SKM-1 treated with dmso at 0.1 percent for 144 hours (cell line): Measurements from ENCODE around the gene MEF2C.
"Not testable (repeated sequence)": the region's sequence is repeated elsewhere in the genome, so short reads cannot be mapped to it uniquely, and the experiment has no call there.

ENCODE experiments used
- DNase-seq: peaks from one replicate; lab custom pipeline; 2025; ENCODE audit not compliant: unreplicated experiment; lab: John Stamatoyannopoulos, UW

Gene MEF2C

GRCh38 chr5:88883059-88883835 lies at the start of gene MEF2C:
Gene MEF2C, minus strand, starts transcription at chr5:88883184. Its CDS starts 59,396 bp downstream, at chr5:88823788.
- peak; percentile 86 for DNase-seq

GRCh38 chr5:88932541-88932940 lies 49.6 kb upstream of the MEF2C start:
- DNase-seq, result no peak

- DNase-seq, result no peak
Measured at GRCh38 chr5:88930335-88930734, 47.4 kb upstream of the MEF2C start.

- DNase-seq, result no peak
Measured at GRCh38 chr5:88929385-88929784, 46.4 kb upstream of the MEF2C start.

- DNase-seq, result no peak
Measured at GRCh38 chr5:88926774-88927173, 43.8 kb upstream of the MEF2C start.

- DNase-seq, result no peak
Measured at GRCh38 chr5:88925692-88926490, 42.9 kb upstream of the MEF2C start.

- DNase-seq, result no peak
Measured at GRCh38 chr5:88924330-88924657, 41.3 kb upstream of the MEF2C start.

GRCh38 chr5:88923623-88924329 lies 40.8 kb upstream of the MEF2C start:
- DNase-seq, result no peak

- not testable (repeated sequence) for DNase-seq
Measured at GRCh38 chr5:88912743-88913142, 29.8 kb upstream of the MEF2C start.

- not testable (repeated sequence) for DNase-seq
Measured at GRCh38 chr5:88911059-88911572, 28.1 kb upstream of the MEF2C start.

GRCh38 chr5:88904478-88904877 lies 21.5 kb upstream of the MEF2C start:
- not testable (repeated sequence) for DNase-seq

- not testable (repeated sequence) for DNase-seq
Measured at GRCh38 chr5:88903966-88904365, 21.0 kb upstream of the MEF2C start.

- DNase-seq, result not testable (repeated sequence)
Measured at GRCh38 chr5:88901077-88901476, 18.1 kb upstream of the MEF2C start.

GRCh38 chr5:88899096-88899737 lies 16.2 kb upstream of the MEF2C start:
- DNase-seq, result no peak

GRCh38 chr5:88897748-88898147 lies 14.8 kb upstream of the MEF2C start:
- DNase-seq, result no peak

GRCh38 chr5:88895681-88896501 lies 12.9 kb upstream of the MEF2C start:
- no peak for DNase-seq

GRCh38 chr5:88892669-88893068 lies 9.7 kb upstream of the MEF2C start:
- DNase-seq, result no peak

- no peak for DNase-seq
Measured at GRCh38 chr5:88890070-88890781, 7.2 kb upstream of the MEF2C start.
